ENCODE measurements around the gene NR3C2.

GRCh38 chr4:148305751-148306150, 136.5 kb downstream of the NR3C2 start:
- no peak for TF ChIP-seq EZH2 (IDR thresholded peaks at IDR 0.05; ENCODE audit: insufficient read depth, low read length)
- TF ChIP-seq CTCF (IDR thresholded peaks at IDR 0.05; ENCODE audit: insufficient read depth, low read depth, low read length): no peak
